Esophagus squamous epithelium (tissue), 4 donors: Measurements from ENCODE around the gene NSA2.

Source experiments
- POLR2A ChIP-seq, 4 donors: fragments of 450-650 bp; IDR thresholded peaks; one replicate each; pipeline ENCODE4 v1.6.1; 2017; ENCODE audit warnings: antibody characterized with exemption in 4 of 4, mild to moderate bottlenecking in 4 of 4, moderate library complexity in 3 of 4
- TF ChIP-seq, protein P1 (sequence below), 6 experiments: fragments of 450-650 bp in 4 of 6; fragments of 200-600 bp in 2 of 6; sonication (generic) in 2 of 6; IDR thresholded peaks; one replicate each; pipeline ENCODE4 v1.5.1; 2016 to 2019; ENCODE audit warnings: antibody characterized with exemption in 6 of 6, mild to moderate bottlenecking in 4 of 6, moderate library complexity in 4 of 6

DNA sequence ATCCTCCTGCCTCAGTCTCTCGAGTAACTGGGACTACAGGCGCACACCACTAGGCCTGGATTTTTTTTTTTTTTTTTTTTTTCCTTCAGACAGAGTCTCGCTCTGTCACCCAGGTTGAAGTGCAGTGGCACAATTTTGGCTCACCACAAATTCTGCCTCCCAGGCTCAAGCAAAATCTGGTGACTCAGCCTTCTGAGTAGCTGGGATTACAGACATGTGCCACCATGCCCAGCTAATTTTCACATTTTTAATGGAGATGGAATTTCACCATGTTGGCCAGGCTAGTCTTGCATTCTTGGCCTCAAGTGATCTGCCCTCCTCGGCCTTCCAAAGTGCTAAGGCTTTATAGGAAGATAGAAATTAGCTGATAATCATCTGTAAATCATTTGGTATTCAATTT, 43.9 kb downstream of the NSA2 start:
- TF ChIP-seq, protein P1, sequence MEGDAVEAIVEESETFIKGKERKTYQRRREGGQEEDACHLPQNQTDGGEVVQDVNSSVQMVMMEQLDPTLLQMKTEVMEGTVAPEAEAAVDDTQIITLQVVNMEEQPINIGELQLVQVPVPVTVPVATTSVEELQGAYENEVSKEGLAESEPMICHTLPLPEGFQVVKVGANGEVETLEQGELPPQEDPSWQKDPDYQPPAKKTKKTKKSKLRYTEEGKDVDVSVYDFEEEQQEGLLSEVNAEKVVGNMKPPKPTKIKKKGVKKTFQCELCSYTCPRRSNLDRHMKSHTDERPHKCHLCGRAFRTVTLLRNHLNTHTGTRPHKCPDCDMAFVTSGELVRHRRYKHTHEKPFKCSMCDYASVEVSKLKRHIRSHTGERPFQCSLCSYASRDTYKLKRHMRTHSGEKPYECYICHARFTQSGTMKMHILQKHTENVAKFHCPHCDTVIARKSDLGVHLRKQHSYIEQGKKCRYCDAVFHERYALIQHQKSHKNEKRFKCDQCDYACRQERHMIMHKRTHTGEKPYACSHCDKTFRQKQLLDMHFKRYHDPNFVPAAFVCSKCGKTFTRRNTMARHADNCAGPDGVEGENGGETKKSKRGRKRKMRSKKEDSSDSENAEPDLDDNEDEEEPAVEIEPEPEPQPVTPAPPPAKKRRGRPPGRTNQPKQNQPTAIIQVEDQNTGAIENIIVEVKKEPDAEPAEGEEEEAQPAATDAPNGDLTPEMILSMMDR (IDR thresholded peaks at IDR 0.05), result no peak
- no peak for TF ChIP-seq POLR2A (IDR thresholded peaks at IDR 0.05)
